Measurements from ENCODE around the gene BLVRB. TPM values are rescaled to one million over a fixed set of nuclear protein-coding genes. Genes with fewer than 3 reads are reported as not detected.
A peak's percentile ranks its signal among the peaks of the same experiment; 100 is the strongest.

BLVRB gene
- polyA plus RNA-seq, 1 of the 3 experiments (the other 2 are of a cell fraction), result 85.9 TPM

- no peaks in the 10 kb centered on the region for H3K9me3 ChIP-seq
- peaks cover 6 to 17% of the 10 kb centered on the region in 2 experiments; a peak in 3 of 4 replicates for H3K4me1 ChIP-seq (ENCODE audit: control insufficient read depth in 1 of 2, insufficient read depth in 2 of 2, low read depth in 1 of 2, low read length in 1 of 2)
- H3K9ac ChIP-seq, result peak within 1 kb of the TSS; percentile 98
- peaks cover 36% of the 10 kb centered on the region for H3K79me2 ChIP-seq (ENCODE audit: insufficient read depth)
- ChIA-PET CTCF (interaction anchor here (0.6 to 1.6 kb wide), 13 partner anchors 10 to 208 kb away, joined by 3 to 8 read pairs (median 4); no protein-coding TSS in a partner anchor), POLR2A (interaction anchor here (0.9 to 1.6 kb wide), 6 partner anchors 16 to 71 kb away, joined by 3 to 8 read pairs (median 4); partner anchors contain the start of gene BLVRB)
- DNase-seq, result peak; percentile 97
- WGBS (ENCODE audit: low lambda C conversion rate), result under 1% methylated on average over 53 of the region's 75 CpGs
- peaks cover 33% of the 10 kb centered on the region for H3F3A ChIP-seq (replicated peaks; ENCODE audit: insufficient read depth)
- H2AFZ ChIP-seq (ENCODE audit: low read depth), result peak within 1 kb of the TSS; percentile 83
- H3K4me3 ChIP-seq (ENCODE audit: low read depth in 2 of 2, low read length in 1 of 2), result peak within 1 kb of the TSS; percentile 67 to 86
- no peaks in the 10 kb centered on the region for H3K27me3 ChIP-seq (ENCODE audit: insufficient read depth)
- peak within 1 kb of the TSS; percentile 86 to 97 for H3K27ac ChIP-seq (ENCODE audit: low read depth in 2 of 2, low read length in 1 of 2)
- H3K4me2 ChIP-seq, result peak within 1 kb of the TSS; percentile 90
- H4K20me1 ChIP-seq (ENCODE audit: insufficient read depth), result no peaks in the 10 kb centered on the region
- peaks cover 7 to 15% of the 10 kb centered on the region in 2 experiments for H3K36me3 ChIP-seq (replicated peaks in 1 of 2; ENCODE audit: control insufficient read depth in 1 of 2, insufficient read depth in 2 of 2, low read length in 1 of 2)
- no peaks in the 10 kb centered on the region for H3K9me2 ChIP-seq
- no peak for TF ChIP-seq GATA2 (CRISPR knock-in tag; IDR thresholded peaks at IDR 0.05)
- no peak for TF ChIP-seq FOXJ3 (CRISPR knock-in tag; IDR thresholded peaks at IDR 0.05)
- no peak; the same call in 1 of the 2 replicates for TF ChIP-seq RCOR1 (IDR thresholded peaks at IDR 0.05; ENCODE audit: low read length)
- TF ChIP-seq NRF1 (IDR thresholded peaks at IDR 0.05; ENCODE audit: low read depth, low read length), result peak; percentile 92
- TF ChIP-seq RAD21 (IDR thresholded peaks at IDR 0.05; ENCODE audit: low read length), result no peak
- no peak; the same call in 1 of the 2 replicates for TF ChIP-seq YY1 (IDR thresholded peaks at IDR 0.05; ENCODE audit: low read depth)
- peak; percentile 96 for TF ChIP-seq RFX5 (IDR thresholded peaks at IDR 0.05; ENCODE audit: low read length)
- 0 out of 2 replicates have a peak, but pooled peaks have one; percentile 12 for TF ChIP-seq JUND (IDR thresholded peaks at IDR 0.05)
- TF ChIP-seq EP300 (IDR thresholded peaks at IDR 0.05; ENCODE audit: borderline replicate concordance in 1 of 2, low read depth in 1 of 2, low read length in 1 of 2), result no peak
- no peak for TF ChIP-seq EZH2phosphoT487 (IDR thresholded peaks at IDR 0.05; ENCODE audit: borderline replicate concordance, low read depth)
- no peak for TF ChIP-seq MEF2A (IDR thresholded peaks at IDR 0.05; ENCODE audit: borderline replicate concordance, low read depth)
- peak; percentile 1; the same call in 1 of the 2 replicates for TF ChIP-seq TCF12 (IDR thresholded peaks at IDR 0.05)
- TF ChIP-seq CTCF (IDR thresholded peaks at IDR 0.05), result peak; percentile 77
- TF ChIP-seq, protein P1, sequence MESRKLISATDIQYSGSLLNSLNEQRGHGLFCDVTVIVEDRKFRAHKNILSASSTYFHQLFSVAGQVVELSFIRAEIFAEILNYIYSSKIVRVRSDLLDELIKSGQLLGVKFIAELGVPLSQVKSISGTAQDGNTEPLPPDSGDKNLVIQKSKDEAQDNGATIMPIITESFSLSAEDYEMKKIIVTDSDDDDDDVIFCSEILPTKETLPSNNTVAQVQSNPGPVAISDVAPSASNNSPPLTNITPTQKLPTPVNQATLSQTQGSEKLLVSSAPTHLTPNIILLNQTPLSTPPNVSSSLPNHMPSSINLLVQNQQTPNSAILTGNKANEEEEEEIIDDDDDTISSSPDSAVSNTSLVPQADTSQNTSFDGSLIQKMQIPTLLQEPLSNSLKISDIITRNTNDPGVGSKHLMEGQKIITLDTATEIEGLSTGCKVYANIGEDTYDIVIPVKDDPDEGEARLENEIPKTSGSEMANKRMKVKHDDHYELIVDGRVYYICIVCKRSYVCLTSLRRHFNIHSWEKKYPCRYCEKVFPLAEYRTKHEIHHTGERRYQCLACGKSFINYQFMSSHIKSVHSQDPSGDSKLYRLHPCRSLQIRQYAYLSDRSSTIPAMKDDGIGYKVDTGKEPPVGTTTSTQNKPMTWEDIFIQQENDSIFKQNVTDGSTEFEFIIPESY (IDR thresholded peaks at IDR 0.05; ENCODE audit: borderline replicate concordance, low read depth), result no peak
- 0 out of 2 replicates have a peak, but pooled peaks have one; percentile 14 for TF ChIP-seq ELF1 (IDR thresholded peaks at IDR 0.05)
- TF ChIP-seq SMC3 (IDR thresholded peaks at IDR 0.05; ENCODE audit: low read depth, low read length), result no peak
- peak; percentile 84 for TF ChIP-seq TAF1 (IDR thresholded peaks at IDR 0.05; ENCODE audit: borderline replicate concordance, low read depth, low read length)
- peak; percentile 21; the same call in 1 of the 2 replicates for TF ChIP-seq MAX (IDR thresholded peaks at IDR 0.05; ENCODE audit: low read depth)
- no peak; the same call in 1 of the 2 replicates for TF ChIP-seq IRF3 (IDR thresholded peaks at IDR 0.05; ENCODE audit: low read depth, low read length)
- peak; percentile 56; the same call in 1 of the 2 replicates for TF ChIP-seq TEAD4 (IDR thresholded peaks at IDR 0.05; ENCODE audit: borderline replicate concordance, insufficient read depth)
- TF ChIP-seq FOSL2 (IDR thresholded peaks at IDR 0.05; ENCODE audit: borderline replicate concordance, low read depth), result peak; percentile 59; the same call in 1 of the 2 replicates
- no peak for TF ChIP-seq PBX3 (IDR thresholded peaks at IDR 0.05)
- TF ChIP-seq USF2 (IDR thresholded peaks at IDR 0.05; ENCODE audit: borderline replicate concordance, low read depth, low read length), result no peak
- no peak for TF ChIP-seq RXRA (IDR thresholded peaks at IDR 0.05; ENCODE audit: borderline replicate concordance, low read depth)
- TF ChIP-seq CHD2 (IDR thresholded peaks at IDR 0.05; ENCODE audit: low read length, partially characterized antibody), result peak; percentile 77
Observed at GRCh38 chr19:40425450-40426287, 39.9 kb downstream of the BLVRB start, which contains the start of gene SERTAD1. Gene SERTAD1, minus strand, starts transcription at chr19:40425992. Its CDS starts 2,446 bp downstream, at chr19:40423546.

Measured in SK-N-SH (cell line).